ENCODE measurements around the gene IDH3A.

The IDH3A gene

DNA sequence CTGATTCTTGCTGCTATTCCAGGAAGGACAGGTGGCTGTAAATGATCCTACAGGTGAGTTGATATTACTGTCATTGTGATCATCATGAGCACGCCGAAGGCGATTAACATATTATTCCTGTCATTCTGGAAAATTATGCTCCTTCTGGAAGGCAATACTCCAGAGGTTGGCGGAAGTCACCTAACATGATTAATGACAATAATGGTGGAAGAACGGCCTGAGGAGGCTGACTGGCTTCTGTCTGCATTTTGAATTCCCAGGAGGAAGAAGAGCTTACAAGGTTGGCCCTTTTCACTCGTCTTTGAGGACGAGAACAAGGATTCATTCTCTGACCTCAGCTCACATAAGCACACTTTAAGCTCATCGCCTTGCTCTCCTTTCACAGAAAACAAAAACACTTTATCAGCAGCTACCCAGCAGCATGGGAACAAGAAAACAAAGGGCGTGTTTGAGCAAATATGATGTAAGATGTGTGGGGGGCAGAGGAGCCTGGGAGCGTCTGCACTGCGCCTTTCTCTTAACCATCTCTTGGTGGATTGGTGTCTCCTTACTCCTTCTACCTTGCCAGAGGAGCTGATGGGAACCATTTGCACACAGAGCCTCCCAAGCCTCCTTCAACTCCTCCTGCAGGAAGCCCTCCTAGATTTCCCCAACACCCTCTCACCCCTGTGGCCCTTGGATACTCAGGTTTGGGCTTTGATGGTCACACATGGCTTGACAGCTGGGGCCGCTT, 62.2 kb downstream of the IDH3A start:
- no peak for DNase-seq (ENCODE audit: low read depth)
- no peak overlapping the region for H3K4me3 ChIP-seq (ENCODE audit: low read depth, low read length)

DNA sequence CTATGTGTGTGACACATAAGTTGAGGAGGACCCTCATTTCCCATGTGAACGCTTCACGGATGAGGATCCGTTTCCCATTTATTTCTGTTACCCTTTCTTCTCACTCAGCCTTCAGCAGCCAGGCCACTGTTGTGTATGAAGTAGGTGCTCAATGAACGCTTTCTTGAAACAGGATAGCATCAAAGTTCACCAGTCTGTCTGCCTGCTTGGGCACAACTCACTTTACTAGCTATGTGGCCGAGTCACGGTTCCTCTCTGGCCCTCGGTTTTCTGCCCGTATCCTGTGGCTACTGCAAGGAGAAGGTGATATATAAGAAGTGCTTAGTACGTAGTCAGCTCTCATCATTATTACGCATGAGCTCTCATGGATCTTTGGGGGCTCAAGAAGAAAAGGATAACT, 62.8 kb downstream of the IDH3A start:
- H3K4me3 ChIP-seq (ENCODE audit: low read depth, low read length): no peak overlapping the region
- DNase-seq (ENCODE audit: low read depth): no peak

DNA sequence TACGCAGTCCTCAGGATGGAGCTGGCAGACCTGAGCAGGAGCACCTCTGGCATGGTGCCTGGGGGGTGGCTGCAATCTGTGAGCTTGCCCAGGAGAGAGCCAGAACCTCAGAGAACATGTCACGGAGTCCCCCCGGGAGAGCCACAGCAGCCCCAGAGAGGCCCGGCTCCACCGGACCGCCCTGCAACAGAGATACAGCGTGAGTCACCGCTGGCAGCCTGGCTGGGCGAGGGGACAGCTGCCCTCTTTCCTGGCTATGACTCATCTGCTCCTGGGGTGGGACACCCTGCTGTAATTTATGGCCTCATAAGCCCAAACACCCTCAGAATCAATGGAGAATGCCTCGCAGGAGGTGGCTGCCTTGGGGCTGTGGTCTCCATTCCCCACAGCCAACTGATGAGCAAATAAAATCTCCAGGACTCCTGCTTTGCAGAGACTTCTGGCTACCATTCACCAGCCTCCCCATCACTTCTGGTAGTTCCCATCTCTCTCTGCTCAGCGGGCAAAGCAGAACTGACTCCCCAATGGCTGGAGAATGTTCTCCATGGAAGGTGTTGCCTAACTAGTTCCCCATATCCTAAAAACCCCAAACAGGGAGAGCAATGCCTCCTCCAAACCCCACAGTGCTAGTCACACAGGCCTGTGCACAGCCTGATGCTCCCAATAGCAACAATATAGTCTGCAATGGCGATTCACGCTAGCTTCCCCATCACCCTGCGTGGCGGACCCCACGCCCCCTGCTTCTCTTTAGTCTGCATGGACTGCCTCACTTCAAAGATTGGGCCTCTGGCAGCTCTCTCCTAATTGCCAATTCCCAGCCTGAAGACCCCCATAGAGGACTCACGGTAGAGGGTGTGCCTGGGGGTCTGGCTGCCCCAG, 63.6 kb downstream of the IDH3A start:
- no peak overlapping the region for H3K4me3 ChIP-seq (ENCODE audit: low read depth, low read length)
- DNase-seq (ENCODE audit: low read depth): peak; percentile 40

DNA sequence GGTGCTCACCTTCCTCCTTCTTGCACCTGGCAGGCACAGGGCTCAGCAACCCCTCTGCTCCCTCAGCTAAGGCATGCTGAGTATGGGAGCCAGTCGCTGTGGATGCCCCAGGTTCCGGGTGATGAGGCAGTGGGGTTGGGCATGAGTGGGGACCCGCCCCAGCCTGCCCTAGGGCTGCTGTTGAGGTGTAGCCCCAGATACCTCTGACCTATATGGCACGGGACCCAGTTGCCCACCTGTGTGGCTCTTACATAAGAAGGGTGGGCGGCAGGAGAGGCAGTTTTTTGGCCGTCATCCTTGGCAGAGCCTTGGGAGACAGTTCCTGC, 64.2 kb downstream of the IDH3A start:
- DNase-seq (ENCODE audit: low read depth): no peak

DNA sequence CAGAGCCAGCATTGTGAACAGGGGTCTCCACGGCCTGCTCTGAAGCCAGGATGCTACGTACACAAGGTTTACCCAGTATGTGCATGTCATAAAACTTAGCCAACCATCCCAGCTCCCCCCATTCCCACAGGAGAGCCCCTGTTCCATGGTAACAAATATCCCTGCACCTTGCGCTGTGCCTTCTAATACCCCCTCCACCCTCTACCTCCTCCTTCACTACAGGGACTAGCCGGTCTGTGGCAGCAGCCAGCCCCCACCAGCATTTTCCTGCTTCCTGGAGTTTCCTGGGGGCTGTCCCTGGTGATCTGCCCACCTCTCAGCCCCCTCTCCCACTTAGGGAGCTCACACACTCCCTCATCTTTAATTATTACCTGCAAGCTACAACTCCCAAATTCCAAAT, 64.8 kb downstream of the IDH3A start:
- no peak overlapping the region for H3K4me3 ChIP-seq (ENCODE audit: low read depth, low read length)
- no peak for DNase-seq (ENCODE audit: low read depth)

More for the DNA sequence above, 64.2 kb downstream of the IDH3A start:
- no peak overlapping the region for H3K4me3 ChIP-seq (ENCODE audit: low read depth, low read length)

DNA sequence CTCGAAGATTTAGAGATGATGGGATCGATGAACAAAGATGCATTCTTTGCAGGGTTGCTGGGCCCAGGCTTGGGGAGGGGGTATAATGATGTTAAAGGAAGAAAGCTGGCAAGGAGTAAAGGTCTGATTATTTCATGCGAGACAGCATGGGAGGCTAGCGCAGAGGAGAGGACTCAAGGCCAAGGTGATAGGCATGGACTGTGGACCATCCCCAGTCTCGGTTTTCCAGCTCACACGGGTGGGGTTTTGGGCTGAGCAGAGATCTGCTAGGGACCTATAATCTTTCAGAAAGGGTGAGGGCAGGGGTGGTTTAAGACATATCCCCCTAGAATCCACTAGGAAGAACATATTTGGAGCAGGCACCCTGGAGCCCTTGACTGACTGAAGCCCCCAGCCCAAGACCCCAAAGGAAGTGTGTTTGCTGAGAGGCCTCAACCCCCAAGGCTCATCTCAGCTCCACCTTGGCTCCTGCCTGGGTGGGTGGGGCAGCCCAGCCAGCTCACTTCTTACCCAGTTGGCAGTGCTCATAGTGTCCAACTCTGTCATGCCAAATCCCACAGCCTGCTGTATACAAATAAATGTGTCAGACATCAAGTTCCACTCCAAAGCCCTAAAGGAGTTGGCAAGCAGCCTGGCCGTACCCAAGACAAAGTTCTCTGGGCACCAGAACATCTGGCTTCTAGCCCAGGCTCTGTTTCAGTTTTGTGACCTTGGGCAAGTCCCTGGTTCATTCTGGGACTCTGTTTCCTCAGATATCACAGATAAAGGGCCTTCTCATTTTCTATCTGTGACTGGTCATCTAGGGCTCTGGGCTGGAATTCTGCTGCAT, 67.3 kb downstream of the IDH3A start:
- DNase-seq (ENCODE audit: low read depth): no peak
- no peak overlapping the region for H3K4me3 ChIP-seq (ENCODE audit: low read depth, low read length)

DNA sequence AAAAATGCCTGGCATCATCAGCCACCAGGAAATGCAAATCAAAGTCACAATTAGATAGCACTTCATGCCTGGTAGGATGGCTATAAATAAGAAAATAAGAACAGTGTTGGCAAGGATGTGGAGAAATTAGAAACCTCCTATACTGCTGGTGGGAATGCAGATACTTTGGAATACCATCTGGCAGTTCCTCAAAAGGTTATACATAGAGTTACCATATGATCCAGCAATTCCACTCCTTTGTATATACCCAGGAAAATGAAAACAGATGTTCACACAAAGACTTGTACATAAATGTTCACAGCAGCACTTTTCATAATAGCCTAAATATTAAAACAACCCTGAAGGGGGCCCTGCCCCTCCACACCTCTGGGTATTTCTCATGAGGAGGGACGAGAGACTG, 71.6 kb downstream of the IDH3A start:
- H3K4me3 ChIP-seq (ENCODE audit: low read depth, low read length): no peak overlapping the region

More for the DNA sequence above, 71.6 kb downstream of the IDH3A start:
- no peak for DNase-seq (ENCODE audit: low read depth)
